G401 (cell line): ENCODE data around the gene GALM. TPM values are rescaled to one million over a fixed set of nuclear protein-coding genes. Genes with fewer than 3 reads are reported as not detected.

Experiments used
- total RNA-seq: library from RNA; depleted of rRNA; stranded (reverse); fragments of >200 nt; shearing (Covaris generic); gene quantifications from 2 replicates; pipeline ENCODE4 v1.2.3, GENCODE V29; 2014; rRNA removed

GALM gene
- total RNA-seq, 1 experiment from 2014 or later: 37.0 TPM

Other genes with a start within 250 kb of the GALM start
- gene HNRNPLL, start 63.2 kb upstream of the GALM start, total RNA-seq: 37.7 and 47.2 TPM in 2 replicates
- 183 and 238 TPM in 2 replicates for gene SRSF7, start 85.2 kb downstream of the GALM start, total RNA-seq
- gene GEMIN6, start 112.1 kb downstream of the GALM start, total RNA-seq: 18.8 and 22.2 TPM in 2 replicates
- 35.8 and 38.1 TPM in 2 replicates for gene DHX57, start 209.8 kb downstream of the GALM start, total RNA-seq
- gene MORN2, start 209.9 kb downstream of the GALM start, total RNA-seq: 29.6 and 30.5 TPM in 2 replicates
- not detected in 2 replicates for gene ARHGEF33, start 223.8 kb downstream of the GALM start, total RNA-seq